RPMI7951 (cell line): Measurements from ENCODE around the gene EDEM2. TPM values are rescaled to one million over a fixed set of nuclear protein-coding genes. Genes with fewer than 3 reads are reported as not detected.
"Not testable (repeated sequence)": the region's sequence is repeated elsewhere in the genome, so short reads cannot be mapped to it uniquely, and the experiment has no call there.

Source experiments
- DNase-seq: peaks from one replicate; pipeline ENCODE4 v3.0.0-alpha.2; 2012; ENCODE audit warnings: low read depth
- total RNA-seq: library from RNA; depleted of rRNA; stranded (reverse); fragments of >200 nt; shearing (Covaris generic); gene quantifications from 2 replicates; pipeline ENCODE4 v1.2.3, GENCODE V29; 2014

Gene EDEM2
- total RNA-seq, 1 experiment from 2014 or later: 53.1 TPM

DNA sequence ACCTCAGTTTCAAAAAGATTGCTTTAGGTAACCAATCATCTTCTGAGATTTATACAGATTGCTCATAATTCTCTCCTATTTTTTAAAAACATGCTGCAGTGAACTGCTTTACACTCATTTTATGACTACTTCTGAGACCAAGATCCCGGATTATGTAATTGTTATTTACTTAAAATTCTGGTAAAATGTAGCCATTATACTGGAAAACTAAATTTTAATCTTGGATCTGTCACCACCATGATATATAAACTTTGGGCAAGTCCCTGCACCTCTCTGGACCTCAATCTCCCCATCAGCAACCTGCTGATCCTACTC, 24.3 kb upstream of the EDEM2 start:
- no peak for DNase-seq

DNA sequence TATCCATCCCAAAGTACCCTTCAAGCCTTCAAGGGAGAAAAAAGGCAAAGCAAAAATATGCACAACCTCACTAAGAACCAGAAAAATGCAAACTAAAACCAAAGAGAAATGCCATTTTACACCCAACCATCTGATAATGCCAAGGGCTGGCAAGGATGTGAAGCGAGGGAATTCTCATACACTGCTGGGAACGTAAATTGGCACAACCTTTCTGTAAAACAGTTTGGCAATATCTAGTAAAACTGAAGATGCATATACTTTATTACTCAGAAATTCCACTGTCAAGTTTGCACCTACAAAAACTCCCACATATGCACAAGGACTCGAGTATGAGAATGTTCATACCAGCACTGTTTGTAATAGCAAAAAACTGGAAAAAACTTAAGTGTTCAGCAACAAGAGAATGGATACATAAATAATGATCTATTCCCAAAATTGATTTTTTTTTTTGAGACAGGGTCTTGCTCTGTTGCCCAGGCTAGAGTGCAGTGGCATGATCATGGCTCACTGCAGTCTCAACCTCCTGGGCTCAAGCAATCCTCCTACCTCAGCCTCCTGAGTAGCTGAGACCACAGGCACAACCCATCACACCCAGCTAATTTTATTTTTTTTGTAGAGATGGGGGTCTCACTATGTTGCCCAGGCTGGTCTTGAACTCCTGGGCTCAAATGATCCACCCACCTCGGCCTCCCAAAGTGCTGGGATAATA, 21.7 kb upstream of the EDEM2 start:
- DNase-seq: not testable (repeated sequence)

DNA sequence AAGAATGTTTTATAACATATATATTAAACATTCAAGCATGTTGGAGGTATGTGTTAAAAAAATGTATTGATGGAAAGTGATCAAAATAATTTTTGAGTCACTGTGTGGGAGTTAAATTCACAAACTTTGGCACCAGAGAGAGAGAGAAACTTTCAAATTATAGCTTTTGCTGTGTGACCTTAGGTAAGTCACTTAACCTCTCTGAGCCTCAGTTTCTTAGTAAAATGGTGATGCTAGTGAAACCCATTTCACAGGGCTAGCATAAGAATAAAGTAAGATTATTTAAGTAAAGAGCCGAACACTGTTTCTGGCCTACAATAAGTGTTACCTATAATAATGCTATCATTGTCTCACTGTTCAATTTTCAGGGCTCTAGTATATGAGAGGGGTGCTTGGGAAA, 20.7 kb upstream of the EDEM2 start:
- DNase-seq: no peak

DNA sequence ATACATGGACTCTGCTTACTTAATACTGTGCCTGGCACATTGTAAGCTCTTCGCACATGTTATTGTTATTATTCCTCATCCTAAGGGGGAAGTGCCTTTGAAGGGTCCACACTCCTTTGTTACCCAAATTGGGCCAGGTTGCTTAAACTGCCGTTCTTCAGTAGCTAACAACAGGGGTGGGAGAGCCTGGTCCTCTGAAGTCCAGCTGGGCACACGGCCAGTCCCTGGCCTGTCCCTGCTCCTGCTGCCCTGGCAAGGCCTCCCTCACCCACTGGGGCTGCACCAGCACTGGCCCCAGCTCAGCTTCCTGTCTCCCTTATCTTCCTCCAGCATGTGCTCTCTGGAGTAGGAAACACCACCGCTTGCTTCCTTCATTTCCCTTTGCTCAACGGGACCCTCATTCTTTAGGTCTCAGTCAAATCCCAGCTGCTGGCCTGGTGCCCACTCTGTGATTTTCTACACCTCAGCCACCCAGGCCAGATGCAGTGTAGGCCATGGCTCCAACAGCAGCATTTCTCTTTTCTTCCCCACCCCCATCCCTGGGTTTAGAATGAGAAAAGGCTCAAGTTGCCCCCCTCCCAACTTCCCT, 19.2 kb upstream of the EDEM2 start:
- DNase-seq: no peak

DNA sequence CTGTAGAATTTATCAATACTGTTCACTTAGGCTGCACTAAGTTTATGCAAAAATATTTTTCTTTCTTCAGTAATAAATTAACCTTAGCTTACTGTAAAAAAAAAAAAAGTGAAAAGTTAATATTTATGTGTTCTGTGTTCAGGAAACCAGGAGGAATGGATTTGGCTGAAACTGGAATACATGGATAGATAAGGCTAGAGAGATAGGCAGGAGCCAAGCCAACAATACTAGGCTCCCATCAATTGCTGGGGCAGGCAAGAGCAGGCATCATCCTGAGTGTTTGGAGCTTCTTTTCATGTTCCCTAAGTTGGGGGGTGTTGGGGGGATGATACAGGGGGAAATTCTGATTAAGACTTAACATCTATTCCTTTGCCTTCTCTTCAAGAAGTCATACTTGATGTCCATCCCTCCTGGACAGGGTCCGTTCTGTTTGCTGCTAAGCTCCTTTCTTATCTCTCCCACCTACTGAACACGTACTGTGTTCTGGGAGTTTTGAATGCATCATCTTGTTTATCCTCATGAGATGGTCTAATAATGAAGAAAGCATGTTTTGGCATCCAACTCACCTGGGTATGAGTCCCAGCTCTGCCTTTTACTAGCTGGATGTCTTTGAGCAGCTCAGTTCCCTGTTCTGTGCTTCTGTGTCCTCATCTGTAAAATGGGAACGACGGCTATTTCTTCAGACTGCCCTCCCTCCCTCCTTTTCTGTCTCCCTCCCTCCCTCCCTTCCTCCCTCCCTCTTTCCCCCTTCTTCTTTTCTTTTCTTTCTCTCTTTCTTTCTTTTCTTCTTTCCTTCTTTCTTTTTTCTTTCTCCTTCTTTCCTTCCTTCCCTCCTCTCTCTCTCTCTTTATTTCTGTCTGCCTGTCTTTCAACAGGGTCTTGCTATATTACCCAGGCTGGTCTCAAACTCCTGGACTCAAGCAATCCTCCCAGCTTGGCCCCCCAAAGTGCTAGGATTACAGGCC, 18.4 kb upstream of the EDEM2 start:
- no peak for DNase-seq

DNA sequence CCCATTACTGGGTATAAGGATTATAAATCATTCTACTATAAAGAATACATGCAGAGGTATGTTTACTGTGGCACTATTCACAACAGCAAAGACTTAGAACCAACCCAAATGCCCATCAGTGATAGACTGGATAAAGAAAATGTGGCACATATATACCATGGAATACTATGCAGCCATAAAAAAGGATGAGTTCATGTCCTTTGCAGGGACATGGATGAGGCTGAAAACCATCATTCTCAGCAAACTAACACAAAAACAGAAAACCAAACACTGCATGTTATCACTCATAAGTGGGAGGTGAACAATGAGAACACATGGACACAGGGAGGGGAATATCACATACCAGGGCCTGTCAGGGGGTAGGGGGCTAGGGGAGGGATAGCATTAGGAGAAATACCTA, 17.4 kb upstream of the EDEM2 start:
- DNase-seq: not testable (repeated sequence)

DNA sequence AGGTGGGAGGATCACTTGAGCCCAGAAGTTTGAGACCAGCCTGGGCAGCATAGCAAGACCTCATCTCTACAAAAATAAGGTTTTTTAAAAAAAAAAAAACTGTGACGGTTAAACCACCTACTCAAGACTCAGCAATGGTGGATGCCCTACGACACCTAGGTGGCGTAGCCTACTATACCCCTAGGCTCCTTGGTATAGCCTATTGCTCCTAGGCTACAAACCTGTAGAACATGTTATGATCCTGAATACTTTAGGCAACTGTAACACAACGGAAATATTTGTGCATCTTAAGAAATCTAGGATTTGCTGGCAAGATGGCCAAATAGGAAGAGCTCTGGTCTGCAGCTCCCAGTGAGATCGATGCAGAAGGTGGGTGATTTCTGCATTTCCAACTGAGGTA, 13.2 kb upstream of the EDEM2 start:
- DNase-seq: not testable (repeated sequence)

DNA sequence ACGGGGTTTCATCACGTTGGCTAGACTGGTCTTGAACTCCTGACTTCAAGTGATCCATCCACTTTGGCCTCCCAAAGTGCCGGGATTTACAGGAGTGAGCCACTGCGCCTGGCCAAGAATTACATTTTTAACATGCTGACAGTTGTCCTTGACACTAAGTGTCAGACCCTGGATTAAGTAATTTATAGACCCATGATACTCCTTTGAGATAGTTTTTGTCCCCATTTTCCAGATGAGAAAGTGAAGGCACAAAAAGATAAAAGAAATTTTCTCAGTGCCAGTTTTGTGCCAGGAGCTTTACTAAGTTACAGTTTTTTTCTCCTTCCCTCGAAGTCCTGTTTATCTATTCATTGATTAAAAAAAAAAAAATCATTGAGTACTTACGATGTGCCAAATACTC, 9.8 kb upstream of the EDEM2 start:
- no peak for DNase-seq

DNA sequence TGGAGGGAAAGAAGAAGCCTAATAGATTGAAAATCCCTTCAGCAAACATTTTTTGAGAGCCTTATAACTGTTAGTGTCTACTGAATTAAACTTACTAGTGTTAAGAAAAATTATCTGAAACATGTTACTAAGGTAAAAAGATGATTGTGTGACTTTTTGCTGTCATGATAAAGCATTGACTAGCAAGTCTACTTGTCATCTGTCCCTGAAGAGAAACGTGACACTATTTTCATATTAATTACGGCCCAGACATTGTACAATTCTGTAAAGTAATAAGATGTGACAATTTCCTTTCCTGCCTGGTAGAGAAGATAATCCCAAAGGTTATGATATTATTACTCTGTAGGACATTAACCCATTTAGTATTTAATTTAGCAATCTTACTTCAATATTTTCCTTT, 8.8 kb upstream of the EDEM2 start:
- no peak for DNase-seq

DNA sequence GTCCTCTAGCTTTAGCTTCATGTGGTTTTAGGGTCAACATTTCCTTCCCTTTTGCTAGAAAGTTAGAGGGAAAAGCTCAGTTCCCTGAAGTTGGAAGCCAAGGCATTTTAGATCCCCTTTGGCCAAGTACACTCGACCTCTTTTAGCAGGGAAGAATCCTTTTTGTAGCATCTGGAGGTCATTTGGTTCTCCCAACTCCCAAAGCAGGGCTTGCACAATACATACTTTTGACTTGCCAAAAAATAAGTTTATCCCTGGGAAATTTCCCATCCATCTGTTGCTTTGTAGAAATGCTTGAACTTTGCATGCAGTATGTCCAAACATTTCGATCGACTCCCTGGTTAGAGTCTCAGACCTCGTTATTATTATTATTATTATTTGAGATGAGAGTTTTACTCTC, 4.6 kb upstream of the EDEM2 start:
- no peak for DNase-seq

DNA sequence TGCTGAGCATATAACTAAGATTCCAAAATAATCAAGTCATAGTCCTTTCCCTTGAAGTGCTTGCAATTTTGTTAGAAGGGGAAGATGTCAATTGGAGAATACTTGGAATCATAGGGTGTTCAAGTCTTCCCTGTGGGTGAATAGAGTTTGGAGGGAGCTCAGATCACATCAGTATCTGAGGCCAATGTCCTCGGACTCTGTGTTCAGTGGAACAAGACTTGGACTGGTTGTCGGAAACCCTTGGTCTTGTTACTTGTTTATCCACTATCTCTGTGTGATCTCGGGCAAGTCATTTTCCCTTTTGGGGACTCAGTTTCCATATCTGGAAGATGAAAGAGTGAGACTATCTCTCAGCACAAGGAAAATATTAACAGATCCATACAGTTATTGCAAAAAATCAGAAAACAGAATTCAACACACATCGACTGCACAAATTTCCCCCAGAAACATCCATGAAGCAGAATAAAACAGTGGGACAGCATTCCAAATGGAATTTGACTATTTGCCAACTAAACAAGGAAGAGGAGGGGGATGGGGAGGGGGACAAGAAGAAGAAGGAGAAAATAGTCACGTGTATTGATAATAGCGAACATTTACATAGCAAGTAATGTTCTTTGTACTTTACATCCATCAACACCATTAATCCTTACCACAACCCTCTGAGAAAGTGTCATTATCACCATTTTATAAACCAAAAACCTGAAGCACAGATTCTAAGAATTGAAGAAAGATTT, 3.9 kb upstream of the EDEM2 start:
- no peak for DNase-seq

DNA sequence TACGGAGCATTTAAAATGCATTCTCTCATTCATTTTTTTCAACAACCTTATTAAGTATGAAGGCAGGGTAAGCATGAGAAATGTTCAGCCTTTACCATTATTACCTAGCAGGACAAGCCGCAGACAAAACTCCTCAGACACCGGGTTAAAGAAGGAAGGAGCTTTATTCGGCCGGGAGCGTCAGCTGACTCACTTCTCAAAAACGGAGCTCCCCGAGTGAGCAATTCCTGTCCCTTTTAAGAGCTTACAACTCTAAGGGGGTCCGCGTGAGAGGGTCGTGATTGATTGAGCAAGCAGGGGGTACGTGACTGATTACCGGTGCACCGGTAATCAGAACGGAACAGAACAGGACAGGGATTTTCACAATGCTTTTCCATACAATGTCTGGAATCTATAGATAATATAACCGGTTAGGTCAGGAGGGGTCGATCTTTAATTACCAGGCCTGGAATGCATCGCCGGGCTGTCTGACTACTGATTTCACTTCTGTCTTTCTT, 487 bp upstream of the EDEM2 start:
- peak; percentile 44 for DNase-seq

DNA sequence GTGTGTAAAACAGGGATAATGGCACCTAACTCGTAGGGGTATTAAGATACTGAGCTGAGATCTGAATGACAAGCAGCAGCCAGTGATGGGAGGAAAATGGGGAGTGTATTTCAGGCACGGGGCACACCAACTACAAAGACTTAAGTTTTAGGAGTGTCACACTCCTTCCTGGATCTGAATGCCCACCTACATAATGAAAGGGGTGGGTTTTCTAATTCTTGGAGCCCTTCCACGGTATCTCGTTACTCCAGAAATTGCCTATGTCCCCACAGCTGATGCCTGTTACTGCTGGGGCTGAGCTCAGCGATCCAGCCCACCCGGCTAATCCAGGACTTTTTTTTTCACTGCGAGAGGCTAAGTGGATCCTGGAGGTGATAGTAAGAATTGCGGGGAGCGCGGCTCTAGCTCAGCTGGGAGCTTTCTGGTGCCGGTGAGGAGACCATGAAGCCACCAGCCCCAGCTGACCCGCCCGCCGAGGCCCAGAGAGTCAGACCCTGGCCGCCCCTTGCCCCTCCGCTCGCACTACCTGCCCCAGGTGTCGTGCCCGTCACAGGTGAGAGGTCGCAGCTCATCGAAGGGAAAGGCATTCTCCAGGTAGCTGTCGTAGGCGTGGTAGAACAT, 727 bp downstream of the EDEM2 start:
- DNase-seq: peak; percentile 47

DNA sequence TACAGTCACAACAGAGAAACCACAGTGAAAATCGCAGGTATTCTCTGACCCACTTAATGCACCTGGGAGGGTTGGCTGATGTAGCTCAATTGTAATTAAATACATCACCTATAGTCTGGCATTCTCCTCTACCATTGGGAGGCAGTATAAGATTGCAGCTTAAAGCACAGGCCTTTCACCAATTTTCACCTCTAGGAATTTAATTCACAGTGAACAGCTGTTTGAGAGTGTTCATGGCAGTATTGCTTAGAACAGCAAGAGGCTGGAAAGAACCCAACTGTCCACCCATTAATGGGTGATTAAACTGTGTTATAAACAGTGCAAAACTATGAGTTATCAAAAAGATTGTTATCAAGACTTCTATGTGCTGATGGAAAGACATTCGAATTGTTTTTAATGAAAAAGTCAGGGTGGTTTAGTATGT, 2.0 kb downstream of the EDEM2 start:
- DNase-seq: peak; percentile 70

DNA sequence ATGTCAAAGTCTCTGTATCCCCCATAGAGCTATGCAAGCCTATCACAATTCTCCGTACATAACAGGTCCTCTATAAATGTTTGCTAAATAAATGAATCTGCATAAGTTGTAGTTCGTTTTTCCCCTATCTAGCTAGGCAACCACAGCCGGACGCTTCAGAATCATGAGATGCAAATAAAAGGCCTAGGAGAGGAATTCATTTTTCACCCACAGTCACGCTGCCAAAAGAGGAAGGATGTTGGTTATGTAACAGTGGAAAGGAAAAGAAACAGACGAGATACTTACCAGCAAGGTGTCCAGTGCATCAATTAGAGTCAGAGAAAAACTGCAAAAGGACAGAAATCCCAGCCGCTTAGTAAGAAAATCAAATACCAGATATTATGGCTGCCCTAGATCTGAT, 2.4 kb downstream of the EDEM2 start:
- no peak for DNase-seq

DNA sequence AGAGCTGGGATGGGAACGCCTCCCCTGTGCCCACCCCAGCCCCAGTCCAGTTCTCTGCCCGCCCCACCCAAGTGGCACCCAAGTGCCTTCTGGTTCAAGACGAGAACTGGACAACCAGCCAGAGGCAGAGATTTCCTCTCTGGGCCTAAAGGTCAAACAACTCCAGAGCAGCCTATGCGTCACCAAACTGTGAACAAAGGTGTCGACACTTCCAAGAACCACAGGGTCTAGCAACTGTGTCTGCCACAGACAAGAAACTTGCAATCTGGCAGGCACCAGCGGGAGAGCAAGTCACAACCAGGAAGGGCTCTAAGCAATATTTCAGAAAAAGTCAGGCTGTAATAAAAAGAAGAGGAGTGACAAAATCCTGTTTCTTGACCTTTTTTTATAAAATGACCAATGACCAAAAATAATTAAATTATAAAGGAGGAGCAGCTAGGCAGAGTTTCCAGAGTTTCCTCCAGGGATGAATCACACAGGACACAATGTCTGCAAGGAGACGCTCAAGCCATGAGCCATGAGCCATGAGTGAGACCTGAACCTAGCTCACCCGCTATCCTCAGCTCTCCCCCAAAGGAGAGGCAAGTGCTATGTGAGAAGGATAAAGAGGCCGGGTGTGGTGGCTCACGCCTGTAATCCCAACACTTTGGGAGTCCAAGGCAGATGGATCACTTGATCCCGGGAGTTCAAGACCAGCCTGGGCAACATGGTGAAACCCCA, 11.1 kb downstream of the EDEM2 start:
- DNase-seq: peak; percentile 58

DNA sequence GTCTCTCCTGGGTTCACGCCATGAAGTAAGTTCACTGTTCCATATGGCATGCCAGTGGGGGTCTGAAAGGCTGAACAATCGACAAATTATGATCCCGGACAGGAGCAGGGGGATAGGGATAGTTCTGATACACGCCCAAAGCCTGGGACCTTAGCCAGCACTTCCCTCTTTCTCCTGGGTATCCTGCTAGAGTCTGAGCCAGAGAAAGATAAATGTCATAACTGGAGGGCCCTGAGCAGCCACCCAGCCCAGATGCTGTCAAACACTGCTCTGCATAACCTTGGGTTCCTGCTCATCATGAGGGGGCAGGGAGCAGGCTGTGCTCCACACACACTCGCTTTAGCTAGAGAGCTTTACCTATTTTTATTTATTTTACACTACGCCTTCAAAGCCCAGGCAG, 12.3 kb downstream of the EDEM2 start:
- DNase-seq: no peak

DNA sequence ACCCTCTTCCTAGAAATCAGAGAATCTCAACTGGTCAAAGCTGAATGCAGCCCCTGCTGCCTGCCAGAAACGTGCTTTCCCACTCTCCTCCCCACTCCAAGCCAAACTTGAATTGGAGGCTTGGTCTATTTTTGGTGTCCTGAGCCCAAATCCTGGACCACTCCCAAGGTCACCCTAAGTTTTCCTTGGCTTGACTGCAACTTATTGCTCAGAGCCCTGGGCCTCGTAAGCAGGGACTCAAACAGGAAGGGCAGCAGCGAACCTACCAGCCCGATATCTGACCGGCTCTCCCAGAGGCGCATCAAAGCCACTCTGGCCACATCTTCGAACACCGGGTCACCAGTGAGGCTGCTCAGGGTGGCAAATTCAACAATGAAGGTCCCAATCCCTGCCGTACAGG, 12.7 kb downstream of the EDEM2 start:
- DNase-seq: no peak

DNA sequence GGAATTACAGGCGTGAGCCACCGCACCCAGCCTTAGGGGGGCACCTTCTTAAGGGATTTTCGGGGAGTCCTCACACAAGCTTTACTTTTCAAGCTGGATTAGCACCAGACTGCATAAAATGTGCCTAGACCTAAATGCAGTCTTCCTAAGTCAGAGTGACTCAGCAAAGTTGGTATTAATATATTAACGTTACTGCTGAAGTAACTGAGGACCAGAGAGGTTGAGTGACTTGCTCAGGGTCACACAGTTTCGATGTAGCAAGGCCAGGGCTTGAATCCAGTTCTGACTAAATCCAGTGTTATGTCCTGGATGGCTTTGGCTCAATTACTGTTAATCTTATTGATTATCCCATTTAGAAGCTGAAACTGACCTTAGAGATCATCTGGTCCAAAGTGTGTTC, 13.4 kb downstream of the EDEM2 start:
- no peak for DNase-seq

DNA sequence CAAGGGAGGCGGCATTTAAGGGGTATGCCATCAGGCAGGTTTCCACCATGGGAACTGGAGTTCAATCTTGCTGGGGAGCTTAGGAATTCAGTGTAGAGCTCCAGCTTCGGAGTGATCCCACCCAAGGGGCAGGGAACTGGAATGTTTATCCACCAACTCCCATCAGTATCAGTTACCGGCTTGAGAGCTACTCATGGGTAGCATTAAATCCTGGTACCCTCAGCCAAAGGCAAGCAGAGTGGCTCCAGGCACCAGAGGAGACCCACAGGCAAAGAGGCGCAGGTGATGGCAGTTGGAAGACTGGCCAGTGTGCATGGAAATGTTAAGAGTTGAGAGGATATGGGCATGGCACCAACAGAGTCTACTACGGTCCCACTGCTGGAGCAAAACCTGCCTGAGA, 14.1 kb downstream of the EDEM2 start:
- no peak for DNase-seq

DNA sequence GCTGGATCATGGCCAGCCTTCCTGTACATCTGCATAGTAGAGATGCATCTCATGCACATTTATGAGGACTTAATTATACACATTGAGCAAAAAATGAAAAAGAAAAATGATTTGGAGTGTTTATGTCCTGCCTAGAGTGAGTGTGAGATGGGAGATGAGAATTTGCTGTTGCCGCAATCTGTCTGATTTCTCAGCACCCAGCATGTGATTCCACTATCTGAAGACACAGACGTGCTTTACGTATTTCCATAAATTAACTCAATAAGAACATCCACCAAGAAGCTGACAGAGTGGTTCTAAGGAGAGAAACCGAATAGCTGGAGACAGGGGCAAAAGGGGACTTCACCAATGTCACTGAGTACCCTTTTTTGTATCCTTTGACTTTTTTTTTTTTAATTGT, 15.2 kb downstream of the EDEM2 start:
- DNase-seq: no peak
